Vagina (tissue), 2 donors: Measurements from ENCODE around the gene ASXL2.

Experiments
- POLR2A ChIP-seq, 2 donors: fragments of 450-650 bp; IDR thresholded peaks; one replicate each; pipeline ENCODE4 v1.6.1; 2017; ENCODE audit warnings: antibody characterized with exemption in 2 of 2, mild to moderate bottlenecking in 2 of 2, moderate library complexity in 2 of 2
- POLR2AphosphoS5 ChIP-seq, 2 donors: sonication (generic); formaldehyde crosslinking; IDR thresholded peaks; one replicate each; pipeline ENCODE4 v1.9.0; 2017; ENCODE audit warnings: antibody characterized with exemption in 2 of 2, mild to moderate bottlenecking in 2 of 2, low read depth in 1 of 2; ENCODE audit not compliant: insufficient read depth in 1 of 2
- TF ChIP-seq, protein P1 (sequence below), 3 experiments: fragments of 450-650 bp in 2 of 3; fragments of 200-600 bp in 1 of 3; sonication (generic) in 1 of 3; IDR thresholded peaks; one replicate each; pipeline ENCODE4 v1.5.1; 2017 to 2019; ENCODE audit warnings: antibody characterized with exemption in 3 of 3, mild to moderate bottlenecking in 2 of 3, moderate library complexity in 2 of 3

DNA sequence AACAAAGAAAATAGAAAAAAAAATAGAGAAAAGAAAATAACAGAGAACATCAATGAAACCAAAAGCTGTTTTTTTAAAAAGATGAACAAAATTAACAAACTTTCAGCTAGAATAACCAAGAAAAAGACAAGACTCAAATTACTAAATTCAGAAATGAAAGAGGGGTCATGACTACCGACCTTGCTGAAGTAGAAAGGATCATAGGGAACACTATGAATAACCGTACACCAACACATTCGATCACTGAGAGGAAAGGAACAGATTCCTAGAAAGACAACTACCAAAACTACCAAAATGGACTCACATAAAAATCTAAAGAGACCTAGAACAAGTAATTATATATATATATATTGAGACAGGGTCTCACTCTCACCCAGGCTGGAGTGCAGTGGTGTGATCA, 167.5 kb downstream of the ASXL2 start:
- TF ChIP-seq POLR2A (IDR thresholded peaks at IDR 0.05), result no peak
- TF ChIP-seq, protein P1, sequence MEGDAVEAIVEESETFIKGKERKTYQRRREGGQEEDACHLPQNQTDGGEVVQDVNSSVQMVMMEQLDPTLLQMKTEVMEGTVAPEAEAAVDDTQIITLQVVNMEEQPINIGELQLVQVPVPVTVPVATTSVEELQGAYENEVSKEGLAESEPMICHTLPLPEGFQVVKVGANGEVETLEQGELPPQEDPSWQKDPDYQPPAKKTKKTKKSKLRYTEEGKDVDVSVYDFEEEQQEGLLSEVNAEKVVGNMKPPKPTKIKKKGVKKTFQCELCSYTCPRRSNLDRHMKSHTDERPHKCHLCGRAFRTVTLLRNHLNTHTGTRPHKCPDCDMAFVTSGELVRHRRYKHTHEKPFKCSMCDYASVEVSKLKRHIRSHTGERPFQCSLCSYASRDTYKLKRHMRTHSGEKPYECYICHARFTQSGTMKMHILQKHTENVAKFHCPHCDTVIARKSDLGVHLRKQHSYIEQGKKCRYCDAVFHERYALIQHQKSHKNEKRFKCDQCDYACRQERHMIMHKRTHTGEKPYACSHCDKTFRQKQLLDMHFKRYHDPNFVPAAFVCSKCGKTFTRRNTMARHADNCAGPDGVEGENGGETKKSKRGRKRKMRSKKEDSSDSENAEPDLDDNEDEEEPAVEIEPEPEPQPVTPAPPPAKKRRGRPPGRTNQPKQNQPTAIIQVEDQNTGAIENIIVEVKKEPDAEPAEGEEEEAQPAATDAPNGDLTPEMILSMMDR (IDR thresholded peaks at IDR 0.05), result no peak
- no peak for TF ChIP-seq POLR2AphosphoS5 (IDR thresholded peaks at IDR 0.05; ENCODE audit: insufficient read depth in 1 of 2, low read depth in 1 of 2)
